TTC549 (cell line): ENCODE measurements around the gene RBM42.
"Not testable (repeated sequence)": the region's sequence is repeated elsewhere in the genome, so short reads cannot be mapped to it uniquely, and the experiment has no call there.

Source experiments
- FAIRE-seq: peaks from 2 replicates; lab custom pipeline; 2012; peaks lifted over from hg19 to GRCh38; lab: Jason Lieb, UNC

The RBM42 gene, protein sequence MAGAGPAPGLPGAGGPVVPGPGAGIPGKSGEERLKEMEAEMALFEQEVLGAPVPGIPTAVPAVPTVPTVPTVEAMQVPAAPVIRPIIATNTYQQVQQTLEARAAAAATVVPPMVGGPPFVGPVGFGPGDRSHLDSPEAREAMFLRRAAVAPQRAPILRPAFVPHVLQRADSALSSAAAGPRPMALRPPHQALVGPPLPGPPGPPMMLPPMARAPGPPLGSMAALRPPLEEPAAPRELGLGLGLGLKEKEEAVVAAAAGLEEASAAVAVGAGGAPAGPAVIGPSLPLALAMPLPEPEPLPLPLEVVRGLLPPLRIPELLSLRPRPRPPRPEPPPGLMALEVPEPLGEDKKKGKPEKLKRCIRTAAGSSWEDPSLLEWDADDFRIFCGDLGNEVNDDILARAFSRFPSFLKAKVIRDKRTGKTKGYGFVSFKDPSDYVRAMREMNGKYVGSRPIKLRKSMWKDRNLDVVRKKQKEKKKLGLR

GRCh38 chr19:35628565-35629331 lies at the start of gene RBM42:
TSS of gene RBM42 (plus strand) at chr19:35629036. CDS start at chr19:35629154, 118 bp downstream.
- peak; percentile 97 for FAIRE-seq

GRCh38 chr19:35582760-35583159 lies 46.1 kb upstream of the RBM42 start:
- FAIRE-seq, result no peak

DNA sequence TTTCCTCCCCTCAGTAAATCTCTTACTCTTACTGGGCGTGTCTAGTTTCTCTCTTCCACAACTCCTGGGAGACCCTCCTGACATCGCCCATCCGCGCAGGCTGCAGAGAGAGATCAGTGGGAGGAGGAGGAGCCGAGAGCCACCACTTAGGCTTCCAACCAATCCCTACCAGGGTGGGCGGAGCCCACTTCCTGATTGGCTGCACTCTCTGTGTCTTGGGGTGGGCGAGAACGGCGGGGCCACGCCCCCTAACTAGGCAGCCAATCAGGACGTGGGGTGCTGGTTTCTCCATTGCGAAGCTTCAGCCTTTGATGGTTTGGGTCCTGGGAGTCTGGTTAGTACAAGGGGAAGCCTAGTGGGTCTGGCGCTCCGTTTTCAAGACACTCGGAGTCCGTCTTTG lies 43.0 kb upstream of the RBM42 start, which contains the start of gene PMIS2:
Gene PMIS2, plus strand, starts transcription at position 326 of the 400 bp plus-strand sequence. CDS start 87 bp downstream, outside the sequence.
- no peak for FAIRE-seq

GRCh38 chr19:35587321-35587720 lies 41.5 kb upstream of the RBM42 start:
- FAIRE-seq, result no peak

DNA sequence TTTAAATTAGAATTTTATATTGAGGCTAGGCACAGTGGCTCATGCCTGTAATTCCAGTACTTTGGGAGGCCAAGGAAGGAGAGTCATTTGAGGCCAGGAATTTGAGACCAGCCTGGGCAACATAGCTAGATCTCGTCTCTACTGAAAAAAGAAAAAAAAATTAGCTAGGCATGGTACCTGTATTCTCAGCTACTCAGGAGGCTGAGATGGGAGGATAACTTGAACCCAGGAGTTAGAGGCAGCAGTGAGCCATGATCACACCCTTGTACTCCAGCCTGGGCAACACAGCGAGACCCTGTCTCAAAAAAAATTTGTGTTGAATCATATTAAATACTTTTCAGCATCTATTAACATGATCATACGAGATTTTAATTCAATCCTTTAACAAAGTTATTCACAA lies 38.0 kb upstream of the RBM42 start:
- FAIRE-seq, result no peak

DNA sequence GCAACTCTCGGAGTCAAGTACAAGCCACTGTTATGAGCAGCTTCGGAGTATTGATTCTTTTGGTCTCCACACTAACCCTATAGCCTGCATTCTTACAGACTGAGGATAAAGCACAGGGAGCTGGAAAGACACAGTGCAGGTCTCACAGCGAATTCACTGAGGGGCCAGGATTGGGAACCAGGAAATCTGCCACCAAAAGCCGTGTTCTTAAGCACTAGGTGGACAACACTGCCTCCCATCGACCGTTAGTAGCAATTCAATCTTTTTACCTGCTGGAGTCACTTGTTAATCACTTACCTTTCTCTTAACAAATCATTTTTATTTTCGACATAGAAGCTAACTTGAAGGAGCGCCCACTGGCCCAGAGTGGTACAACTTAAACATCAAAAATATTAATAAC lies 36.6 kb upstream of the RBM42 start:
- no peak for FAIRE-seq

DNA sequence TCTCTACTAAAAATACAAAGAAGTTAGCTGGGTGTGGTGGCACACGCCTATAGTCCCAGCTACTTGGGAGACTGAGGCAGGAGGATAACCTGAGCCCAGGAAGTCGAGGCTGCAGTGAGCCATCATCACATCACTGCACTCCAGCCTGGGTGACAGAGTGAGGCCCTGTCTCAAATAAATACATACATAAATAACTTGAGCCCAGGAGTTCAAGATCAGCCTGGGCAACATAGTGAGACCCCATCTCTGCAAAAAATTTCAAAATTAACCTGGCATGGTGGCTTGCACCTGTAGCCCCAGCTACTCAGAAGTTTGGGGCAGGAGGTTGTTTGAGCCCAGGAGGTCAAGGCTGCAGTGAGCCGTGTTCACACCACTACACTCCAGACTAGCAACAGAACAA lies 33.8 kb upstream of the RBM42 start:
- not testable (repeated sequence) for FAIRE-seq

GRCh38 chr19:35595928-35596327 lies 32.9 kb upstream of the RBM42 start:
- no peak for FAIRE-seq

DNA sequence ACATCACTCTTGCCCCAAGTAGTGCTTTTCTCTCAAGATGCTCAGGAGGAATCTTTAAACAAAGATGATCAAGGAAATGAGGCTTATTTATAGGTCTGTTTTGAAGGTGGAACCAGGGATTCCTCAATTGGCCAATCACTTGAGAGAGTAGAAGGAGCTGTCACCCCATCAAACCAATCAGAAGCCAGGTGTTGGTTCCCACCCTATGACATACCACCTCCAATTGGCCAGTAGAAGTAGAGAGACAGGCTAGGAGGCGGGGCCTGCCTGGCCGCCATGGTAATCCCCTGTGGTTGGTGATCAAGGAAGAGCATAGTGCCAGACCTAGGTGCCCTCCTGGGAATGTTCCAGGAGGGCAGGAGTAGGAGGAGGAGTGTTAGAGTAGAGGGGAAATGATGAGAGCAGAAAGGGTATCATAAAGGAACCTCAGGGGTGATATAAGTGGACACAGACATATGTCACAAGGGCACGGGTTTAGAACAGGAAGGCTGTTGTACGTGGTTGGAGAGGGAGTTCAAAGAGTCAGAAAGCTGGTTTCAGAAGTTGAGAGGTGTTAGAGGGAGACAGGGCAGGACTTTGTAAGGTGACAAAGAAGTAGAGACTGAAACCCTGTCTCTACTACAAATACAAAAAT lies 32.4 kb upstream of the RBM42 start:
- no peak for FAIRE-seq

- no peak for FAIRE-seq
Observed at GRCh38 chr19:35601971-35602370, 26.9 kb upstream of the RBM42 start.

GRCh38 chr19:35604436-35604835 lies 24.4 kb upstream of the RBM42 start:
- FAIRE-seq, result not testable (repeated sequence)

GRCh38 chr19:35607170-35607569 lies 21.7 kb upstream of the RBM42 start:
- not testable (repeated sequence) for FAIRE-seq

DNA sequence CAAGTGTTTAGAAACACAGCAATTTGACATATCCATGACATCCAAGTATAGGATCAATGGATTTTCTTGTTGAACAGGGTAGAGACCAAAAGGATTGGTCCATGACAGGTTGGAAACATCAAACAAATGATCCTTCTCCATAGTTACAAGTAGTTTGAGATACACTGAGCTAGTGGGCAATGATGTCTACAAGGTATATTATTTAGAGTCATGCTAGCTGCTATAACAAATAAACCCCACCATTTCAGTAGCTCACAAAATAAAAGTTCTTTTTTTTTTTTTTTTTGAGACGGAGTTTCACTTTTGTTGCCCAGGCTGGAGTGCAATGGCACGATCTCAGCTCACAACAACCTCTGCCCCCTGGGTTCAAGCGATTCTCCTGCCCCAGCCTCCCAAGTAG lies 21.2 kb upstream of the RBM42 start:
- FAIRE-seq, result no peak

GRCh38 chr19:35608251-35608650 lies 20.6 kb upstream of the RBM42 start:
- FAIRE-seq, result no peak

- no peak for FAIRE-seq
Observed at GRCh38 chr19:35609851-35610353, 18.9 kb upstream of the RBM42 start.

DNA sequence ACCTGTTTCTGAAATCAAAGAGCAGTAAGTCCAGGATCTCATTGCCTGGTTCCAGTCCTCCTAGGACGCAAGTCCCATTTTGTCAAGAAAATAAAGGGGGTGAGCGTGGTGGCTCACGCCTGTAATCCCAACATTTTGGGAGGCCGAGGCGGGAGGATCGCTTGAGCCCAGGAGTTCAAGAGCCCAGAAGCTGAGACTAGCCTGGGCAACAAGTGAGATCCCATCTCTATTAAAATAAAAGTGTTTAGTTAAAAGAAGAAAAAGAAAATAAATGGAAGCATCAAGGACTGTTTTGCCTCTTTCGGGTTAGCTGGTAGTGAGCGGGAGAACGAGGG lies 16.6 kb upstream of the RBM42 start:
- FAIRE-seq, result no peak

GRCh38 chr19:35612559-35613321 lies 16.1 kb upstream of the RBM42 start, which contains the start of gene HAUS5:
TSS of gene HAUS5 (plus strand) at chr19:35612735. CDS start at chr19:35612795, 60 bp downstream.
- FAIRE-seq, result peak; percentile 36

GRCh38 chr19:35613574-35613973 lies 15.3 kb upstream of the RBM42 start:
- FAIRE-seq, result no peak

DNA sequence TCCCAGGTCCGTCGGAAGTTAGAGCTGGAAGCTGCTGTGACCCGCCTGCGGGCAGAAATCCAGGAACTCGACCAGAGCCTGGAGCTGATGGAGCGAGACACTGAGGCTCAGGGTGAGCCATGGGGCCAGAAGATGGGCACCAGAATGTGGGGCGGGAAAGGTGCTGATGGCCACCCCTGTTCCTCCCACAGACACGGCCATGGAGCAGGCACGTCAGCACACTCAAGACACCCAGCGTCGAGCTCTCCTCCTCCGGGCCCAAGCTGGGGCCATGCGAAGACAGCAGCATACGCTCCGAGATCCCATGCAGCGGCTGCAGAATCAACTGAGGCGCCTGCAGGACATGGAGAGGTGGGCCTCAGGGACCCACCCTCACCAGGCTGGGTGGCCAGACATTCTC lies 13.8 kb upstream of the RBM42 start:
- FAIRE-seq, result no peak

DNA sequence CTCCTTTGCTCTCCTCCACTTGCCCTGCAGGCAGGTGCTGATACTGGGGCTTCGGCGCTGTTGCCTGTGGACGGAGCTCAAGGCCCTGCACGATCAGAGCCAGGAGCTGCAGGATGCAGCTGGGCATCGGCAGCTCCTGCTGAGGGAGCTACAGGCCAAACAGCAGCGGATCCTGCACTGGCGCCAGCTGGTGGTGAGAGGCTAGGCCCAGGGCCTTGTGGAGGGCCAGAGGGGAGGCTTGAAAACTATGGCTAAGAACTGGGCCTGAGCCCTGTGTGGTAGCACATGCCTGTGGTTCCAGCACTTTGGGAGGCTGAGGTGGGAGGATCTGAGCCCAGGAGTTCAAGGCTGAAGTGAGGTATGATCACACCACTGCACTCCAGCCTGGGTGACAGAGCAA lies 10.0 kb upstream of the RBM42 start:
- no peak for FAIRE-seq

DNA sequence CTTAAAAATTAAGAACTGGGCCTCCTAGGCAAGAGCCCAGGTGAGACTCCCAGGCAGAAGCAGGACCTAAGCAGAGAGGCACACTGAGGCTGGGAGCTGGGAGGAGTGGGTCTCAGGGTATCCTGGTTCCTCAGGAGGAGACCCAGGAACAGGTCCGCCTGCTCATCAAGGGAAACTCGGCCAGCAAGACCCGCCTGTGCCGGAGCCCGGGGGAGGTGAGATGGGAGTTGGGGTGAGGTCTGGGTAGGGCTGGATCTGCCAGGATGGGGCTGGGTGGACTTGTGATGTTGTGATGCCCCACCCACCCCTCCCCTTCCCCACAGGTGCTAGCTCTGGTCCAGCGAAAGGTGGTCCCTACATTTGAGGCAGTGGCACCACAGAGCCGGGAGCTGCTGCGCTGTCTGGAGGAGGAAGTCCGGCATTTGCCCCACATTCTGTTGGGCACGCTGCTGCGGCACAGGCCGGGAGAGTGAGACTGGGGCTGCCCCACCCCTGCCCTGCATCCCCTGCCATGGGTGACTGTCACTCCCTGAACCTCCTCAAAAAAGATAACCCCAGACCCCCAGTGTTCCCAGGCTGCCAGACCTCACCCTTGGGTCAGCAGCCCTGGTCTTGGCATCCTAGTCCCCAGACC lies 9.4 kb upstream of the RBM42 start:
- FAIRE-seq, result no peak
